Breast epithelium (tissue), 3 donors: ENCODE measurements around the gene TRNT1.

Source experiments
- CTCF ChIP-seq, 3 donors: fragments of 450-650 bp; IDR thresholded peaks; one replicate each; pipeline ENCODE4 v1.5.1; 2016 to 2017; ENCODE audit warnings: antibody characterized with exemption in 3 of 3, mild to moderate bottlenecking in 3 of 3, moderate library complexity in 3 of 3
- POLR2AphosphoS5 ChIP-seq, 3 donors: sonication (generic); formaldehyde crosslinking; IDR thresholded peaks; one replicate each; pipeline ENCODE4 v1.6.1; 2017; ENCODE audit warnings: antibody characterized with exemption in 3 of 3

DNA sequence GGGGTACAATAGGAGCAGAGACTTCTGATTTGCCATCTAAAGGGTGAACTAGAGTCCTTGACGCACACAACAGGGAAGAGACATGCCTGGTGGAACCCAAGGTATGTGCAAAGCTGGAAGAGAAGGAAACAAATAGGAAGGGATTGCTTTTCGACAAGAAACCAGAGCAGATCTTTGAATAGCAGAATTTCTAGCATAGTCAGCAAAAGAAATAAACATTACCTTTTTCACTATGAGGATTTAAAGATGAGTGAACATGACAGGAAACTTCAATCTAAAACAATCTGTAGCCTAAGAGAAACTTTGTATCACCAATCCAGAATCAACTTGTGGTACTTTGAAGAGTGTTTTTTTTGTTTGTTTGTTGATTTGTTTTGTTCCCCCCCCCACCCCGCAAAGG, 21.5 kb upstream of the TRNT1 start:
- TF ChIP-seq CTCF (IDR thresholded peaks at IDR 0.05) (no peak), POLR2AphosphoS5 (IDR thresholded peaks at IDR 0.05) (no peak)
